Chondrocyte (in vitro differentiated cells): ENCODE measurements around the gene ATP5MG. TPM values are rescaled to one million over a fixed set of nuclear protein-coding genes. Genes with fewer than 3 reads are reported as not detected.

Source experiments
- DNase-seq: peaks from one replicate; pipeline ENCODE4 v3.0.0; 2021; ENCODE audit warnings: mixed read lengths, low spot score
- H3K27ac Mint-ChIP-seq: one replicate; pipeline ENCODE4 v1.8.0; 2021; ENCODE audit warnings: mild to moderate bottlenecking, moderate library complexity, mixed read lengths; ENCODE audit not compliant: unreplicated experiment
- H3K27me3 Mint-ChIP-seq: 2 replicates; pipeline ENCODE4 v1.8.0; 2021; ENCODE audit warnings: low read depth, mixed read lengths
- H3K36me3 Mint-ChIP-seq: 2 replicates; pipeline ENCODE4 v1.8.0; 2021; ENCODE audit warnings: low read depth, mixed read lengths
- H3K4me1 Mint-ChIP-seq: 2 replicates; pipeline ENCODE4 v1.8.0; 2021; ENCODE audit warnings: low read depth, mild to moderate bottlenecking, mixed read lengths
- H3K4me3 Mint-ChIP-seq: one replicate; pipeline ENCODE4 v1.8.0; 2021; ENCODE audit warnings: mild to moderate bottlenecking, moderate library complexity, mixed read lengths; ENCODE audit not compliant: unreplicated experiment
- H3K9me3 Mint-ChIP-seq: 2 replicates; pipeline ENCODE4 v1.8.0; 2021; ENCODE audit warnings: low read depth, mixed read lengths
- total RNA-seq: library from RNA; stranded (reverse); gene quantifications from 3 replicates; pipeline ENCODE4 v1.2.1, GENCODE V29; 2021
- TF ChIP-seq, protein P1 (sequence below): fragments of 200-600 bp; sonication (generic); IDR thresholded peaks from 2 replicates; pipeline ENCODE4 v1.5.0; 2021; ENCODE audit warnings: antibody characterized with exemption, mild to moderate bottlenecking, moderate library complexity

The ATP5MG gene
- total RNA-seq, 1 donor from 2014 or later: 107 TPM

GRCh38 chr11:118374729-118375128 is 26.7 kb upstream of the ATP5MG start:
- Mint-ChIP-seq H3K4me1 (no peaks in the 10 kb centered on the region), H3K9me3 (no peaks in the 10 kb centered on the region), H3K27me3 (no peaks in the 10 kb centered on the region), H3K36me3 (peaks cover 52% of the 10 kb centered on the region), H3K4me3 (no peak overlapping the region), H3K27ac (no peak overlapping the region)
- DNase-seq: no peak
- TF ChIP-seq, protein P1, sequence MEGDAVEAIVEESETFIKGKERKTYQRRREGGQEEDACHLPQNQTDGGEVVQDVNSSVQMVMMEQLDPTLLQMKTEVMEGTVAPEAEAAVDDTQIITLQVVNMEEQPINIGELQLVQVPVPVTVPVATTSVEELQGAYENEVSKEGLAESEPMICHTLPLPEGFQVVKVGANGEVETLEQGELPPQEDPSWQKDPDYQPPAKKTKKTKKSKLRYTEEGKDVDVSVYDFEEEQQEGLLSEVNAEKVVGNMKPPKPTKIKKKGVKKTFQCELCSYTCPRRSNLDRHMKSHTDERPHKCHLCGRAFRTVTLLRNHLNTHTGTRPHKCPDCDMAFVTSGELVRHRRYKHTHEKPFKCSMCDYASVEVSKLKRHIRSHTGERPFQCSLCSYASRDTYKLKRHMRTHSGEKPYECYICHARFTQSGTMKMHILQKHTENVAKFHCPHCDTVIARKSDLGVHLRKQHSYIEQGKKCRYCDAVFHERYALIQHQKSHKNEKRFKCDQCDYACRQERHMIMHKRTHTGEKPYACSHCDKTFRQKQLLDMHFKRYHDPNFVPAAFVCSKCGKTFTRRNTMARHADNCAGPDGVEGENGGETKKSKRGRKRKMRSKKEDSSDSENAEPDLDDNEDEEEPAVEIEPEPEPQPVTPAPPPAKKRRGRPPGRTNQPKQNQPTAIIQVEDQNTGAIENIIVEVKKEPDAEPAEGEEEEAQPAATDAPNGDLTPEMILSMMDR: no peak

- no peak overlapping the region for H3K27ac Mint-ChIP-seq
- H3K36me3 Mint-ChIP-seq: peaks cover 44% of the 10 kb centered on the region
- TF ChIP-seq, protein P1: no peak
These were observed 25.4 kb upstream of the ATP5MG start for GRCh38 chr11:118375978-118376377.

DNA sequence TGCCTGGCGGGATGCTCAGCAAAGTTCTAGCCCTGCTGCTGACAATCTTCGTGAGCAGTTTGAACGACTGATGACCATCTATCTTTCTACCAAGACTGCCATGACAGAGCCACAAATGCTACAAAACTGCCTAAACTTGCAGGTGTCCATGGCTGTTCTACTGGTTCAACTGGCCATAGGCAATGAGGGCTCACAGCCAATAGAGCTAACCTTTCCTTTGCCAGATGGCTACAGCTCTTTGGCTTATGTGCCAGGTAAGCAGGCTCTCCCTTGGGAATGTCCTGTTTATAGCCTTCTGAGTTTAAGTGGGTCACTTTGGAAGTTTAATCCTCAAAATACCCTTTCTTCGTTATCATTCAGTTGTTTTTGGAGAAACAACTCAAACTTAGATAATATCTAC is 21.9 kb upstream of the ATP5MG start:
- H3K27ac Mint-ChIP-seq: no peak overlapping the region
- H3K27me3 Mint-ChIP-seq: no peaks in the 10 kb centered on the region
- H3K4me1 Mint-ChIP-seq: no peaks in the 10 kb centered on the region
- peaks cover 36% of the 10 kb centered on the region for H3K36me3 Mint-ChIP-seq
- no peaks in the 10 kb centered on the region for H3K9me3 Mint-ChIP-seq
- TF ChIP-seq, protein P1: no peak
- no peak overlapping the region for H3K4me3 Mint-ChIP-seq
- DNase-seq: no peak

More at GRCh38 chr11:118375978-118376377, 25.4 kb upstream of the ATP5MG start:
- DNase-seq: no peak
- no peaks in the 10 kb centered on the region for H3K27me3 Mint-ChIP-seq
- H3K9me3 Mint-ChIP-seq: no peaks in the 10 kb centered on the region
- H3K4me3 Mint-ChIP-seq: no peak overlapping the region
- H3K4me1 Mint-ChIP-seq: no peaks in the 10 kb centered on the region

DNA sequence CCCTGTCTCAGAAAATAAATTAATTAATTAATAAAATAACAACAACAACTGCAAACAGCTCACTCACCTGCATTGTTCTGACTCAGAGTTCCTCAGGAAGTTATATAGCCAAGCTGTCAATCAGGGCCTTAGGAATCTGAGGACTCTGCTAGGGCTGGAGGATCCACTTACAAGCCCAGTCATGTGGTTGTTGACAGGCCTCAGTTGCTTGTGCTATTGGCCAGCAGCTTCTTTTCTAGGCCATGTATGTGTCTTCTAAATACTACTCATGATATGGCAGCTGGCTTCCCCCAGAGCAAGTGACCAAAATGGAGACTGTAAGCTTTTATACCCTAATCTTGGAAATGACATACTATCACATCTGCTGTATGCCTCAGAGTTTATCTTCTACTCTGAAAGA is 20.8 kb upstream of the ATP5MG start:
- Mint-ChIP-seq H3K36me3 (peaks cover 30% of the 10 kb centered on the region), H3K27me3 (no peaks in the 10 kb centered on the region)
- DNase-seq: no peak

GRCh38 chr11:118382954-118383353 is 18.5 kb upstream of the ATP5MG start:
- Mint-ChIP-seq H3K36me3 (peaks cover 32% of the 10 kb centered on the region), H3K4me1 (no peaks in the 10 kb centered on the region), H3K4me3 (no peak overlapping the region), H3K27me3 (no peaks in the 10 kb centered on the region), H3K27ac (no peak overlapping the region), H3K9me3 (no peaks in the 10 kb centered on the region)
- TF ChIP-seq, protein P1: no peak
- DNase-seq: no peak

More for the DNA sequence above, 20.8 kb upstream of the ATP5MG start:
- Mint-ChIP-seq H3K4me1 (no peaks in the 10 kb centered on the region), H3K9me3 (no peaks in the 10 kb centered on the region), H3K4me3 (no peak overlapping the region), H3K27ac (no peak overlapping the region)
- TF ChIP-seq, protein P1: no peak
